ENCODE data around the gene TMC4. TPM values are rescaled to one million over a fixed set of nuclear protein-coding genes. Genes with fewer than 3 reads are reported as not detected.

The TMC4 gene
- total RNA-seq, 1 experiment from 2014 or later, result 38.9 TPM

GRCh38 chr19:54114340-54115108 lies 58.4 kb downstream of the TMC4 start:
- Mint-ChIP-seq H3K9me3 (ENCODE audit: unreplicated experiment) (no peaks in the 10 kb centered on the region), H3K27me3 (ENCODE audit: insufficient read depth, unreplicated experiment) (no peaks in the 10 kb centered on the region), H3K36me3 (ENCODE audit: insufficient read depth, unreplicated experiment) (peaks cover 65% of the 10 kb centered on the region), H3K4me3 (ENCODE audit: unreplicated experiment) (peak overlapping the region; percentile 95), H3K4me1 (ENCODE audit: low read depth, unreplicated experiment) (peaks cover 16% of the 10 kb centered on the region), H3K27ac (ENCODE audit: unreplicated experiment) (peak overlapping the region; percentile 96)
- H3K9me3 ChIP-seq, result no peaks in the 10 kb centered on the region
- CTCF ChIA-PET, result interaction anchor here (0.6 to 1.2 kb wide), 4 partner anchors 8 to 1517 kb away, joined by 3 to 5 read pairs (median 4); partner anchors contain the start of gene CNOT3
- intact Hi-C loops (cut with micrococcal nuclease; ENCODE audit: unreplicated experiment), result loop anchor here (1.0 kb wide), 3 partner anchors 12 to 76 kb away; partner anchors contain the start of genes CNOT3 and NDUFA3
- DNase-seq, result no peak
- H3K4me3 ChIP-seq (ENCODE audit: low read depth, low read length), result peak overlapping the region; percentile 43
- TF ChIP-seq CTCF (IDR thresholded peaks at IDR 0.05; ENCODE audit: insufficient read depth in 1 of 2, low read depth in 1 of 2, low read length in 1 of 2, severe bottlenecking in 1 of 2, unreplicated experiment in 1 of 2), result no peak
- no TSS peak for BruUV-seq (replicated peaks)
- no peaks in the 10 kb centered on the region for H3K27me3 ChIP-seq (replicated peaks; ENCODE audit: control insufficient read depth, insufficient read depth, low read length)
- 0 out of 2 replicates have a peak, but pooled peaks cover 7% of the 10 kb centered on the region for H3K4me1 ChIP-seq
- POLR2A ChIA-PET, result interaction anchor here (0.6 to 2.9 kb wide), 4 partner anchors 11 to 50 kb away, joined by 3 to 31 read pairs (median 4); partner anchors contain the start of genes CNOT3 and LENG1
- H3K36me3 ChIP-seq (ENCODE audit: control insufficient read depth, insufficient read depth, low read length), result peaks cover 1% of the 10 kb centered on the region

Other genes with a start within 250 kb of the TMC4 start
- 0.91 and 1.1 TPM in 2 replicates for gene CACNG8, start 210.2 kb downstream of the TMC4 start, total RNA-seq (2022)
- 1.4 and 1.6 TPM in 2 replicates for gene CACNG6, start 181.5 kb downstream of the TMC4 start, total RNA-seq (2022)
- not detected in 2 replicates for gene VSTM1, start 109.3 kb downstream of the TMC4 start, total RNA-seq (2022)
- gene TARM1, start 91.8 kb downstream of the TMC4 start, total RNA-seq (2022), result not detected in 2 replicates
- gene OSCAR, start 72.4 kb downstream of the TMC4 start, total RNA-seq (2022), result 0.23 TPM in 1 of 2 replicates, not detected in the other
- gene NDUFA3, start 70.3 kb downstream of the TMC4 start, total RNA-seq (2022), result 185 and 196 TPM in 2 replicates
- gene TFPT, start 57.5 kb downstream of the TMC4 start, total RNA-seq (2022), result 23.0 and 26.0 TPM in 2 replicates
- gene PRPF31, start 57.4 kb downstream of the TMC4 start, total RNA-seq (2022), result 95.0 and 99.0 TPM in 2 replicates
- gene CNOT3, start 35.4 kb downstream of the TMC4 start, total RNA-seq (2022), result 77.7 and 82.1 TPM in 2 replicates
- gene LENG1, start 13.4 kb downstream of the TMC4 start, total RNA-seq (2022), result 6.6 and 6.9 TPM in 2 replicates
- gene MBOAT7, start 16.4 kb upstream of the TMC4 start, total RNA-seq (2022), result 137 and 149 TPM in 2 replicates
- 42.6 TPM in 2 replicates for gene TSEN34, start 18.1 kb upstream of the TMC4 start, total RNA-seq (2022)
- gene RPS9, start 27.7 kb upstream of the TMC4 start, total RNA-seq (2022), result 1,040 and 1,045 TPM in 2 replicates
- gene LILRB3, start 49.8 kb upstream of the TMC4 start, total RNA-seq (2022), result not detected in 2 replicates
- not detected in 2 replicates for gene LILRA6, start 69.6 kb upstream of the TMC4 start, total RNA-seq (2022)
- gene LILRB5, start 84.1 kb upstream of the TMC4 start, total RNA-seq (2022), result not detected in 2 replicates
- not detected in 2 replicates for gene LILRB2, start 108.0 kb upstream of the TMC4 start, total RNA-seq (2022)
- not detected in 2 replicates for gene LILRA5, start 140.0 kb upstream of the TMC4 start, total RNA-seq (2022)
- not detected in 2 replicates for gene LILRA4, start 166.0 kb upstream of the TMC4 start, total RNA-seq (2022)
- gene LAIR1, start 191.8 kb upstream of the TMC4 start, total RNA-seq (2022), result not detected in 2 replicates
- not detected in 2 replicates for gene TTYH1, start 242.3 kb upstream of the TMC4 start, total RNA-seq (2022)